Activated CD4-positive, CD25-positive, alpha-beta regulatory T cell treated with anti-CD3 and anti-CD28 coated beads, Interleukin-2, amount 50 U/mL, for 72 hours (primary cell): Measurements from ENCODE around the gene KCNC3.
A peak's percentile ranks its signal among the peaks of the same experiment; 100 is the strongest.
"Not testable (repeated sequence)": the region's sequence is repeated elsewhere in the genome, so short reads cannot be mapped to it uniquely, and the experiment has no call there.

Experiments
- DNase-seq: peaks from one replicate; pipeline ENCODE4 v3.0.0; 2021

The KCNC3 gene

DNA sequence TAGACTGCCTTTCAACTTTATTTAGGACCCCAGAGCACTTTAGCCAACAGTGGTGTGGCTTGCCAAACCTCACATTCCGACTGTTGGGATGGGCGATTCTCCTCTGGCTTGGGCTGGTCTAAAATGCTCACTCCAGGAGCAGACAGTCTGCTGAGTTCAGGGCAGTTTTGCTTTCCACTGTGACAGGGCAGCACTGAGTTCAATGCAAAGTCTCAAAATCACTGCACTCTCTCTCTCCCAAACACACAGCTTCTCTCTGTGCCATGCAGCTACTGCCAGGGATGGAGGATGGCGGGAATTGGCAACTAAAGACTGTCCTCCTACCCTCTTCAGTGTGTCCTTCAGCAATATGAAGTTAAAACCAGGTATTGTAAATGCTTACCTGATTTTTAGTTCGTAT is 23.1 kb upstream of the KCNC3 start:
- DNase-seq = no peak

DNA sequence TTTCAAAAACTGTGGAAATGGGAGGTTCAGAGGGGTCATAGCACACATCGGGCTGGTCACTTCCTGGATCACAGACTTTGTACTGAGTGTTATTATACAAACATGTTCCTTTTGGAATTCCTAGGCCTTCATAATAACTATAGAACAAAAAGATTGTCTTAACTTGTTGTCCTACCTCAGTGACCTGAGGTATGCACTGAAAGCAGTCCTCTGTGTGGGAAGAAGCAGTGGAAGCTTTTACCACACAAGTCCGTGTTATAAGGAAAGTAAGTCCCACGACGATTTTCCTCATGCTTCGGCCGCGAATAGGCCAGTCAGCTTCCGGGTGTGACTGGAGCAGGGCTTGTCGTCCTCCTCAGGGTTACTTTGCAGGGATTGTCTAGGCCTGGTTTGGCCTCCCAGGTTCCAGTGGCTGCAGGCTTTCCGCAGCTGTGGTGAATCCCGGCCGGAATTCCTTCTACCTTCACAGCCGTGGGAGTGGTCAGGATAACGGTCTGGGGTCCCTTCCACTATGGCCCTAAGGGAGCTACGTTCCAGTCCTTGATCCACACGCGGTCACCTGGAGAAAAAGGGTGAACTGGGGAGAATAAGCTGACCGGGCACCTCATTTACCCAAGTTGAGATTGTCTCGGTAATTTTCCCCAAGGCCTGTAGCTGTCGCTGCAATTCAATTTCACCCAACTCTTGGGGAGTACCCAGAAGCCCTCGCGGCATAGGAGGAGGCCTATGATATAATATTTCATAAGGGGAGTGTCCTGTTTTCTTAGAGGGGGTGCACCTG is 20.3 kb upstream of the KCNC3 start:
- no peak for DNase-seq

GRCh38 chr19:50347089-50347581 is 18.0 kb upstream of the KCNC3 start:
- not testable (repeated sequence) for DNase-seq

- no peak for DNase-seq
Measured at GRCh38 chr19:50344661-50345318, 15.6 kb upstream of the KCNC3 start.

DNA sequence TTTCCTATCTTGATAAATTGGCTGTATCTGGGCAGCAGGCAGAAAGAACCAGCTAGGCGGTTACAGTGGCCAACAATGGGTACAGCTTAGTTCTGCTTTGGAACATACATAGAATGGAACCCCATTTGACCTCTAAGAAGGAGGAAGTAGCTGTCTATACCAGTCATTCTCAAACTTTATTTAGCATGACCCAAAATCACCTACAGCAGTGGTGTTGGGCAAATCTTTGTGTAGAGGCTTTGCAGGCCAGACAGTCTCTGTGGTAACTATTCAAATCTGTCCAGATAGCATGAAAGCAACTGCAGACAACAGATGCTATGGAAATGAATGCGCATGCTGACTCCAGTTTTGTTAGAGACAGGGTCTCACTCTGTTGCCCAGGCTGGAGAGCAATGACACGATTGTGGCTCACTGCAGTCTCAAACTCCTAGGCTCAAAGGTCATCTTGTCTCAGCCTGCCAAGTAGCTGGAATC is 12.0 kb upstream of the KCNC3 start:
- no peak for DNase-seq

DNA sequence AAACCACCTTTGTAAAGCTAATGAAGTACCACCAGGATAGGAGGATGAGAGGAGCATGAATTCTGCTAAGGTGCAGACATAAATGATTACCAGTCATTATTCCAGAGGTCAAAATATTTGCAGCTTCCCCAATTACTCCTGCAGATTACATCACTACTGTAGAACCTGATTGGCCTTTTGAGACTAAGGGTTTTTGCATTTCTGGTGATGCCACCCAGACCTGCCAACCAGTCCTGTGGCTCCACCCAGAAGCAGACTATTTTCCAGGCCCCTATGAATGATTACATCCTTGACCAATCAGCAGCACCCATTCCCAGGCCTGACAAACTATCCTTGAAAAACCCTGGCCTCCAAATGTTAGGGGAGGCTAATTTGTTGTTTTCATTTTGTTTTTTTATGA is 11.2 kb upstream of the KCNC3 start:
- no peak for DNase-seq

DNA sequence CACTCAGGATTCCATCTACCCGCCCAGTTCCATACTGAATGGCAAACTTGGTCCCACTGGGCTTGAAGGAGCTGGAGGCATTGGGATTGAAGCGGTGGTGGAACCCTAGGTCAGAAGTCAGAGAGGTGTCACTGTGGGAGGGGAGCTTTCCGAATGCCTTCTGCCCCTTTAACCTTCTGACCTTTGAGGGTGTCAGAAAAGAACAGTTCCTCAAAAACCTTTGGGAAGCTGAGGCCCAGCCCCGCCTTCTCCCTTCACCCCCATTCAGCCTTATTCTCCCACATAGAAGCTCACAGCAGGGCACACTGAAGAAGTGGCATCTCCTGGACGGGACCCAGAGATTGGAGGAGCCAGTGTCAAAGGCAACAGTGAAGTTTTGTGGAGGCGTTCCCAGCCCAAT is 7.9 kb upstream of the KCNC3 start:
- DNase-seq = not testable (repeated sequence)

DNA sequence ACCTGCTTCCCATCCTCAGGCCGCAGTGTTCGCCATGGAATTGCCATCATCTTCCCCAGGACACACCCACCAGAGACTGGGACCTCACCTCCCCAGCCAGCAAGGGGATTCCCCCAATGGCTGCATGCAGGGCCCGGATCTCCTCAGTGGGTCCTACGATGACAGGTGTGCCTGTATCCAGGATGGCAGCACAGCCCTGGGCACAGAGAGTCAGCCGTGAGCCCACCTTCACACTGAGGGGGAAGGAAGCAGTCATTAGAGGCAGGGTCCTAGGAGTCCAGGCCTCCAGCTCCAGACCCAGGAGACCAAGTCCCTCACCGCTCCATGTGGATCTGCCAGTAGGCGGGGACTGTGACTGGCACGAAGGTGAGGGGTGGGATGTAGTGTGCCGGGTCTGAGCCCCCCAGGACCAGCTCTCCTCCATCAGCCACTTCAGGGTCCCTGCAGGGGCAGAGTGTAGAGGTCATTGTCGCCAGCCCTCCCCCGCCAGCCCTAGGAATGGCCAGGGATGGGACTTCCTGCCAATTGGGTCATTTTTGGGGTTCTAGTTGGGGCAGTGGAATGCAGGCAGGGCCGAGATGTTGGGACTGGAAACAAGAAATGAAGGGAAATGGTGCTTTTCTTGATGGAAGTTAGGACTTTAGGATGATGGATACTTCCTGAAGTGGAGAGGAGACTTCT is 5.7 kb upstream of the KCNC3 start:
- DNase-seq = no peak

DNA sequence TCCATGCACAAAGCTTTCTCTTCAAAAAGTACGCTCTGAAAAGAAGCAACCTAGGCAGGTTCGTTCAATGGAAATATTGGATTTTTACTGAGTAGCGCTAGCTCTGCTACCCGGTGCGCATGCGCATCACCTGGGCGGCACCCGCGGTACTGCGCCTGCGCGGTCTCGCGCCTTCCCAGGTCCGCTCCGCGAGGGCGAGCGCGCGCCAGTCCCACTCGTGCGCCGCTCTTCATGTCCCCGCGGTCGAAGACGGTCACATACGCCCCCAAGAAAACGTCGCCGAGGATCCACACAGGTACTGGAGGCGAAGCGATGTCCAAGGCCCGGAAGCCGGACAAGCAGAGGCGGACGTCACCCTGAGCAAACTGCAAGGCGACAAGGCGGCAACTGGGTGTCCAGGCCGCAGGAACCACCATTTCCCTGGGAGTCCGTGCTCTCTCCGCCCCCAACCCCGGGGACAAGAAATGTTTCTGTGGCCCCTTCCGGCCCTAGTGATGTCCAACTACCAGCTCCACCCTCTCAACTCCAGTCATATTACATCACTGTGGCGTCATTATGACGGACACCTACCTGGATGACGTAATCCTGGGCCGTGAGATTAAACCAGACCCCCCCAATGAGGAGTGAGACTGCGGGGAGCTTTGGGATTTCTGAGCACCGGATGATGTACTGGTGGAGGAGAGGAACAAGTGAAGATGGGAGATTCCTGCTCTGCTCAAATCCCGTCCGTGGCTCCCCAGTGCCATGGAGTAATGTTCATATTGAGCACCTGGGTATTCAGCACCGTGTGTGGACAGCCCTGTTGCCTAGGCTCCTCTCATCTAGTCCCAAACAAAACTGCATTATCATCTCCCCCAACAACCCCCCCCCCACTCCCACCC is 4.8 kb upstream of the KCNC3 start:
- DNase-seq = peak; percentile 88

GRCh38 chr19:50333235-50333736 is 4.1 kb upstream of the KCNC3 start:
- peak; percentile 83 for DNase-seq

DNA sequence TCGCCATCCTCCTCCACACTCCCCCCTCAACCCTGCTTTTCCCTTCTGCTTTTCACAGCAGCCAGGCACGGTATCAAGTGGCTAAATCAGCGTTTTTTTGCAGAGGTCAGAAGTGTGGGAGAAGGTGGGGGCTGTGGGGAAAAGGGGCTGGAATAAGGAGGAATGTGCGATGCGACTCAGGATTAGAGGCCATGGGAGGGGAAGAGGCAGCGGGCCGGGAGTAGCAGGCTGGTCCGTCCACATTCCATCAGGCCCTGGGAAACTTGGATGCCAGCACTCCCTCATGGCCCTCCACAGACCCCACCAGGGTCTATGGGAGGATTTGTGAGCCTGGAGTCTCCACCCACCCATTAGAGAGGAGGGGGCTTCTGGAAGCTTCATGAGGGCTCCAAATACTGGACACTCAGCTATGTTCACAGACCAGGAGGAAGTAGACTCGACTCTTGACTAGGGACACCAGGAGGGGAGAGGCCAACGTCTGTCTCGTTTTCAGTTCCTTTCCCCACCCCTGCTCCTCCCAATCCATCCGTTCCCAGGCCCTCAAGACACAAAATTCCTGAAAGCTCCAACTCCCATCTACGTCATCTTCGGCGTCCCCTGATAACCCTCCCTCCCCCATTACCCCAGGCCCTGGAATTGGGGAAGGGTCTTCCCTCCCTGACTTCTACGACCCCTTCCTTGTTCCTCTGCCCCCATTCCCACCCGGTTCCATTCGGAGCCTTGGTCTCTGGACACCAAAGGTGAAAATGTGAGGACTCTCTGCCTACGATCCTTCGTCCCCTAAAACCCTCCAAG is 3.3 kb upstream of the KCNC3 start:
- DNase-seq = no peak

GRCh38 chr19:50331994-50332243 is 2.7 kb upstream of the KCNC3 start:
- DNase-seq = no peak

DNA sequence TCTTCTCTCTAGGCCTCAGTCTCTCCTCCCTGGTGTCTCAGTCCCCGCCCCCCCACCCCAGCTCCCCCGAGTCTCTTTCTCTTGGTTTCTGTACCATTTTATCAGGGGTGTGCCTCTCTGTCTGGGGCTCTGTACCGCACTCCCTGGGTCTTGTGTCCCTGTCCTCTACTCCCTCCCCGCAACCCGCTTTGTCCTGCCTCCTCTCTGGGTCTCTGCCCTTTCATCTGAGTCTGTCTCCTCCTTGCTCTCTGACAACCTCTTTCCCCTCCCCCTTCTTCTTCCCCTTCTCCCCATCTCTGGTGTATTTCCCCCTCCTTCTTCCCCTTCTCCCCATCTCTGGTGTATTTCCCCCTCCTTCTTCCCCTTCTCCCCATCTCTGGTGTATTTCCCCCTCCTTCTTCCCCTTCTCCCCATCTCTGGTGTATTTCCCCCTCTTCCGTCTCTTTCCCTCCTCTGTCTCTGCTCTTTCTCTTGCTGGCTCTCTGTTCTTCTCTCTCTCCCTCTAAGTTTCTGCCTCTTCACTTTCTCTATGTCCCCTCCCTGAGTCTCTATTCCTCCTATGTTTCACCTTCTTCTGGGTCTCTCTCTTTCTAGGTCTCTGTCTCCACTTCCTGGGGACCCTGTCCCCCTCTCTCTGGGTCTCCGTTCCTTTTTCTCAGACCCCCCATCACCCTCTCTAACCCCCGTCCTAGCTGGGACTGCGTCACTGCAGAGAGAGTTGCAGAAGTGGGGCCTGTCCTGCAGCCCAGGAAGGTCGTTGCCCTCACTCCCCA is 2.2 kb upstream of the KCNC3 start:
- no peak for DNase-seq

- DNase-seq = peak; percentile 71
Measured at GRCh38 chr19:50330365-50331078, 1.3 kb upstream of the KCNC3 start.

- not testable (repeated sequence) for DNase-seq
Measured at GRCh38 chr19:50329926-50330294, 733 bp upstream of the KCNC3 start.

DNA sequence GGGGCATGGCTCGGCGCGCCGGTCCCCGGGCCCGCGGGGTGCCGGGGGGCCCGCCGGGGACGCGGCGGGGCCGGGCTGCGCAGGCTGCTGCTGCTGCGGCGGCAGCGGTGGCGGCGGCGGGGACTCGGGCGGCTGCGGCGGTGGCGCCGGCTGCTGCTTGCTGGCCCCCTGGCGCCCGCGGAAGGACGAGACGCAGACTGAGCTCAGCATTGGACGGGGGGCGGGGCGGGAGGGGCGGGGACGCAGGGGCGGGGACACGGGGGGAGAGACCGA is 368 bp downstream of the KCNC3 start:
- DNase-seq = no peak

DNA sequence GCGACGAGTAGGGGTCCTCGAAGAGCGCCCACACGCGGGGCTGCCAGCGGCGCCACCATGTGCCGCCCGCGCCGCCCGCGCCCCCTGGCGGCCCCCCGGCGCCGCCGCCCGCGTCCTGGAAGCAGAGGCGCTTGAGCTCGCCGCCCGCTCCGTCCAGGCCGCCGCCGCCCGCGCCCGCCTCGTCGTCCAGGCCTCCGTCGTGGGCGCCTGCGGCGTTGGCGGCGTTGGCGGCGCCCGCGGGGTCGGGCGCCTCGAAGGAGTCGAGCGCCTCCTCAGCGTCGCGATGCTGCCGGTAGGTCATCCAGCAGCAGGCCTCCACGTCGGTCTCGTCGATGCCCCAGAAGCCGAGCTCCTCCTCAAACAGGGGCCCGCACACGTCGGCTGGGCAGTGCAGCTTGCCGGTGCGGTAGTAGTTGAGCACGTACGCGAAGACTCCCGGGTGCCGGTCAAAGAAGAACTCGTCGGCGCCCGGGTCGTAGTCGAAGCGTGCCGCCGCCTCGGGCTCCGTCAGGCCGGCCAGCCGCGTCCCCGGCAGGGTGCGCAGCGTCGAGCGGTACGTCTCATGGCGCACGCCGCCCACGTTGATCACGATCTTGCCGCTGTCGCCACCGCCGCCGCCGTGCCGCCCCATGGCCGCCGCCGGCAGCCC is 829 bp downstream of the KCNC3 start:
- peak; percentile 53 for DNase-seq

- no peak for DNase-seq
Measured at GRCh38 chr19:50327461-50328223, 1.5 kb downstream of the KCNC3 start.

DNA sequence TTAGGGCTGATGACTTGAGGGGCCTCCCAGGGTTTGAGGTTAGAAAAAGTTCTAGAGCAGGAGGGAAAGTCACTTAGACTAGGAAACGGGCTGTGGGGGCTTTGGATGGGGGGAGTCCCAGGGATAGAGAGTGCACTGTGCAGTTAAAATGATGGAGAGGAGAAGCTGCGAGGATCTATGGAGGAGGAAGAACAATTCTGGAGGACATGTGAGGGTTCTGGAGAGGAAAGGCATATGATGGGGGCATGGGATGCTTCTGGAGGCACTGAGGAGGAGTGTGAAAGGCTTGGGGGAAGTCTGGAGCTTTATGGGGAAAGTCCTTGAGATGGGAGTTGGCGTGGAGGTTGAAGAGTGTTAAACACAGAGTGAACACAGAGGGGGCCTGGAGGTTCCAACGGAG is 2.2 kb downstream of the KCNC3 start:
- no peak for DNase-seq
